ENCODE results near the gene P2RY14. TPM values are rescaled to one million over a fixed set of nuclear protein-coding genes. Genes with fewer than 3 reads are reported as not detected.

Gene P2RY14
- polyA plus RNA-seq, 1 donor, result 2.8 TPM

- no peaks in the 10 kb centered on the region for H3K9me3 ChIP-seq (ENCODE audit: control insufficient read depth, low read depth, low read length)
- no peak overlapping the region for H3K4me3 ChIP-seq (ENCODE audit: low read length)
- H3K27ac ChIP-seq (ENCODE audit: low read length), result no peak overlapping the region
- WGBS (ENCODE audit: insufficient coverage, low lambda C conversion rate), result 50% methylated on average over 1 of the region's 7 CpGs
- DNase-seq, result peak; percentile 46 to 56
- no peaks in the 10 kb centered on the region for H3K27me3 ChIP-seq (ENCODE audit: control insufficient read depth, insufficient read depth, low read length)
- no peaks in the 10 kb centered on the region for H3K36me3 ChIP-seq (ENCODE audit: control insufficient read depth, insufficient read depth, low read length)
- H3K4me1 ChIP-seq (ENCODE audit: control insufficient read depth, insufficient read depth, low read length), result no peaks in the 10 kb centered on the region
Observed at GRCh38 chr3:151168269-151169094, 109.9 kb downstream of the P2RY14 start.

DNA sequence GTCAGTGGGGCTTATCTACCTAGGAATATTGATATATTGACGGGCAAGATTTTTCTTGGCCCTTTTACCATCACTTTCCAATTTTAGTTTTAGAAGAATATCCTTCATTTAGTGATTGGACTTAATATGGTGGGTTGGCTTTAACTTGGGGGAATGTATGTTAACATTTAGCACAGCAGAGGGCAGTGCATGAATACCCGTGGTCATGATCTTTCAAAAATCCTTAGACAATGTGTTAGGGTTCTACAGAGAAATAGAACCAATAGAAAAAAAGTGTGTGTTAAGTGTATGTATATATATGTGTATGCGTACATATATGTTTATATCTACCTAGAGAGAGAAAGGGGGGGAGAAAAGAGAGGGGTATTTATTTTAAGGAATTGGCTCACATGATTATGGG is 112.2 kb downstream of the P2RY14 start:
- Histone ChIP-seq H3K4me3 (ENCODE audit: low read length) (no peak overlapping the region), H3K27me3 (ENCODE audit: control insufficient read depth, insufficient read depth, low read length) (no peaks in the 10 kb centered on the region), H3K9me3 (ENCODE audit: control insufficient read depth, low read depth, low read length) (no peaks in the 10 kb centered on the region), H3K36me3 (ENCODE audit: control insufficient read depth, insufficient read depth, low read length) (no peaks in the 10 kb centered on the region), H3K4me1 (ENCODE audit: control insufficient read depth, insufficient read depth, low read length) (no peaks in the 10 kb centered on the region), H3K27ac (ENCODE audit: low read length) (no peak overlapping the region)
- DNase-seq, result no peak
- 90% methylated on average over 2 of the region's 3 CpGs for WGBS (ENCODE audit: insufficient coverage, low lambda C conversion rate)

- no peaks in the 10 kb centered on the region for H3K9me3 ChIP-seq (ENCODE audit: control insufficient read depth, low read depth, low read length)
- no peak for DNase-seq
- 89% methylated on average over 5 of the region's 7 CpGs for WGBS (ENCODE audit: insufficient coverage, low lambda C conversion rate)
- H3K27me3 ChIP-seq (ENCODE audit: control insufficient read depth, insufficient read depth, low read length), result no peaks in the 10 kb centered on the region
- no peak overlapping the region for H3K27ac ChIP-seq (ENCODE audit: low read length)
- no peaks in the 10 kb centered on the region for H3K4me1 ChIP-seq (ENCODE audit: control insufficient read depth, insufficient read depth, low read length)
- no peaks in the 10 kb centered on the region for H3K36me3 ChIP-seq (ENCODE audit: control insufficient read depth, insufficient read depth, low read length)
- no peak overlapping the region for H3K4me3 ChIP-seq (ENCODE audit: low read length)
Observed at GRCh38 chr3:151165226-151165625, 113.1 kb downstream of the P2RY14 start.

Other genes starting within 250 kb of the P2RY14 start
- gene MED12L, start 192.9 kb downstream of the P2RY14 start, polyA plus RNA-seq, result 5.4 TPM
- 2.5 TPM for gene GPR171, start 75.3 kb downstream of the P2RY14 start, polyA plus RNA-seq
- not detected for gene GPR87, start 38.3 kb upstream of the P2RY14 start, polyA plus RNA-seq
- 4.9 TPM for gene P2RY13, start 51.0 kb upstream of the P2RY14 start, polyA plus RNA-seq
- gene P2RY12, start 106.2 kb upstream of the P2RY14 start, polyA plus RNA-seq, result 2.3 TPM
- gene IGSF10, start 182.5 kb upstream of the P2RY14 start, polyA plus RNA-seq, result 1.7 TPM